Measurements from ENCODE around the gene LANCL2. TPM values are rescaled to one million over a fixed set of nuclear protein-coding genes. Genes with fewer than 3 reads are reported as not detected.

LANCL2 gene
- total RNA-seq, 1 experiment from 2014 or later, result 14.3 TPM

GRCh38 chr7:55475855-55476803, 111.0 kb downstream of the LANCL2 start:
- Mint-ChIP-seq H3K27ac (ENCODE audit: low read depth, unreplicated experiment) (no peak overlapping the region), H3K4me1 (ENCODE audit: insufficient read depth, unreplicated experiment) (peaks cover 10% of the 10 kb centered on the region), H3K27me3 (ENCODE audit: insufficient read depth, unreplicated experiment) (no peaks in the 10 kb centered on the region), H3K36me3 (ENCODE audit: insufficient read depth, unreplicated experiment) (peaks cover 28% of the 10 kb centered on the region), H3K9me3 (ENCODE audit: unreplicated experiment) (no peaks in the 10 kb centered on the region), H3K4me3 (ENCODE audit: unreplicated experiment) (no peak overlapping the region)
- no TSS peak for BruUV-seq (replicated peaks)
- CTCF ChIA-PET, result no interaction called here
- no peak for TF ChIP-seq CTCF (IDR thresholded peaks at IDR 0.05; ENCODE audit: unreplicated experiment)
- DNase-seq (ENCODE audit: unreplicated experiment), result no peak
- POLR2A ChIA-PET, result no interaction called here
- intact Hi-C loops (cut with micrococcal nuclease), result no loop called here

- intact Hi-C loops (cut with micrococcal nuclease), result no loop called here
- ChIA-PET CTCF (no interaction called here), POLR2A (no interaction called here)
- BruUV-seq (replicated peaks), result no TSS peak
- no peak for DNase-seq (ENCODE audit: unreplicated experiment)
- Mint-ChIP-seq H3K4me1 (ENCODE audit: insufficient read depth, unreplicated experiment) (peaks cover 10% of the 10 kb centered on the region), H3K27ac (ENCODE audit: low read depth, unreplicated experiment) (no peak overlapping the region), H3K4me3 (ENCODE audit: unreplicated experiment) (no peak overlapping the region), H3K27me3 (ENCODE audit: insufficient read depth, unreplicated experiment) (no peaks in the 10 kb centered on the region), H3K9me3 (ENCODE audit: unreplicated experiment) (no peaks in the 10 kb centered on the region), H3K36me3 (ENCODE audit: insufficient read depth, unreplicated experiment) (peaks cover 23% of the 10 kb centered on the region)
- TF ChIP-seq CTCF (IDR thresholded peaks at IDR 0.05; ENCODE audit: unreplicated experiment), result no peak
Measured at GRCh38 chr7:55476852-55477780, 112.0 kb downstream of the LANCL2 start.

GRCh38 chr7:55477781-55478374, 112.7 kb downstream of the LANCL2 start:
- Mint-ChIP-seq H3K4me1 (ENCODE audit: insufficient read depth, unreplicated experiment) (peaks cover 10% of the 10 kb centered on the region), H3K27ac (ENCODE audit: low read depth, unreplicated experiment) (peak overlapping the region; percentile 21), H3K9me3 (ENCODE audit: unreplicated experiment) (no peaks in the 10 kb centered on the region), H3K36me3 (ENCODE audit: insufficient read depth, unreplicated experiment) (peaks cover 22% of the 10 kb centered on the region), H3K27me3 (ENCODE audit: insufficient read depth, unreplicated experiment) (no peaks in the 10 kb centered on the region), H3K4me3 (ENCODE audit: unreplicated experiment) (no peak overlapping the region)
- BruUV-seq (replicated peaks), result no TSS peak
- POLR2A ChIA-PET, result no interaction called here
- no peak for DNase-seq (ENCODE audit: unreplicated experiment)
- TF ChIP-seq CTCF (IDR thresholded peaks at IDR 0.05; ENCODE audit: unreplicated experiment), result no peak
- intact Hi-C loops (cut with micrococcal nuclease), result no loop called here
- CTCF ChIA-PET, result no interaction called here

- H3K4me3 Mint-ChIP-seq (ENCODE audit: unreplicated experiment), result no peak overlapping the region
Measured at GRCh38 chr7:55478700-55479099, 113.6 kb downstream of the LANCL2 start.

More at GRCh38 chr7:55478700-55479099, 113.6 kb downstream of the LANCL2 start:
- H3K36me3 Mint-ChIP-seq (ENCODE audit: insufficient read depth, unreplicated experiment), result peaks cover 26% of the 10 kb centered on the region
- TF ChIP-seq CTCF (IDR thresholded peaks at IDR 0.05; ENCODE audit: unreplicated experiment), result no peak
- ChIA-PET CTCF (interaction anchor here (0.6 to 0.8 kb wide), 2 partner anchors 30 to 63 kb away, joined by 3 read pairs; no protein-coding TSS in a partner anchor), POLR2A (no interaction called here)
- H3K9me3 Mint-ChIP-seq (ENCODE audit: unreplicated experiment), result no peaks in the 10 kb centered on the region
- no peak for DNase-seq (ENCODE audit: unreplicated experiment)
- no peak overlapping the region for H3K27ac Mint-ChIP-seq (ENCODE audit: low read depth, unreplicated experiment)
- H3K27me3 Mint-ChIP-seq (ENCODE audit: insufficient read depth, unreplicated experiment), result no peaks in the 10 kb centered on the region
- peaks cover 10% of the 10 kb centered on the region for H3K4me1 Mint-ChIP-seq (ENCODE audit: insufficient read depth, unreplicated experiment)
- no TSS peak for BruUV-seq (replicated peaks)
- intact Hi-C loops (cut with micrococcal nuclease), result no loop called here

Measured in MCF 10A (cell line).